Stimulated activated CD4-positive, alpha-beta T cell treated with anti-CD3 and anti-CD28 coated beads, Interleukin-1b, Interleukin-23, amount 100 ng/mL, for 48 hours (primary cell): ENCODE data around the gene GALNT5.
A peak's percentile ranks its signal among the peaks of the same experiment; 100 is the strongest.

ENCODE experiments used
- DNase-seq: peaks from one replicate; pipeline ENCODE4 v3.0.0-alpha.2; 2020

Gene GALNT5

DNA sequence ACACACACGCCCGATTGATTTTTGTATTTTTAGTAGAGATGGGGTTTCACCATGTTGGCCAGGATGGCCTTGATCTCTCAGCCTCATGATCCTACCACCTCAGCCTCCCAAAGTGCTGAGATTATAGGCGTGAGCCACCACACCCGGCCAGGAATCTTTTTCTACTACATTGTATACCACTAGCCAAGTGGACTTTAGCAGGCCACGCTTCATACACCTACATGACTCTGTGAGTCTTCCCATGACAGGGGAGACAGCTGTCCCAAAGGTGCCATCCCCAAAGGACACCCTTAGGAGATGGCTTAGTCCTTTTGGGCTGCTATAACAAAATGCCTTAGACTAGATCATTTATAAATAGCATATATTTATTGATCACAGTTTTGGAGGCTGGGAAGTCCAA is 35.3 kb downstream of the GALNT5 start:
- no peak for DNase-seq

DNA sequence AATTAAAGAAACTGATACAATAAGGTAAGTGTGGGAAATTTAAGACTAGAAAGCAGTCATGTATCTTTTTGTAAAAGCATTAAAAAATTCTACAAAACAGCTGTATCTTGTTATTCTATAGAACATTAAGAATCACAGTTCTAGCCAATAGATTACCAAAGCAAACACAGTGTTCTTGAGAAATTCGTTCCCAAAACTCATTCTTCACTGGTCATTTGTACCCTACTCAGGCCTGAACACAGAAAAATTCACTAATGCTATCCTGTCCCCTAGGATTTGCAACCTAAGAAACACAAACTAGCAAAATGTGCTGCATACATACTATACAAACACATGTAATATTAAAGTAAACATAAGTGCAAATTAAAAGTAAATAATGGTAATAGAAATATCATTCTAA is 39.0 kb downstream of the GALNT5 start:
- DNase-seq: no peak

DNA sequence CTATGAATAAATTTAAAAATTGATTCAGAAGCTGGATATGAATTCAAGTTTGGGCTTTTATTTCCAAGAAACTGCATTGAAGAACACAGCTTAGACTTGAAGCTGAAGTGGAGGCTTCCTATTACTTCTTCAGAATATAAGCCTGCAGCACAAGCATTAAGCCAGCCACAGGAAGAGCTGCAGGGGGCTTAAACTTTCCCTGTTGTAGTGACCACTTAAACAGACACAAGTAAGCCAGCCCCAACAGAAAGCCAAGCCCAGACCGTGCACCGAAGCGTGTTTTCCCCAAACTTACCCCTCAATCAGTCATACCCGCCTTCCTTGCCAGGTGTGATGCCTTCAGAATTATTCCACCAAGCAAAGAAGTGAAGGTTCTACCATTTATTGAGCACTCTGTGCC is 39.5 kb downstream of the GALNT5 start:
- no peak for DNase-seq

DNA sequence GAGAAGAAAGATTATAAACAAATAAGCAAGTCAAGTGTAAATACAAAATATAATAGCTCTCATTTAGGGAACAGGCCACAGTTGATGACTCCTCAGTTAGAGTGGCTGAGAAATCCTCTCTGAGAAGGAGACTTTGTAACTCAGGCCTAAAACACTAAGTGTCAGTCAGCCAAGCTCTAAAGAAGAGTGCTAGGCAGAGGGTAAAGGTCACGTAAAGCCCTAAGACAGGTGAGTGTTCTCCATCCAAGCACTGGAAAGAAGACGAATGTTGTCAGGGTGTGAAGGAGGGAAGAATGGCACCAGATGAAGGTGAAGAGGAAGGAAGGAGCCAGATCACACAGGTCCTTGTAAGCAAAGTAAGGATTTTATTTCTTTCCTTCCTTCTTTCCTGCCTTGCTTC is 43.8 kb downstream of the GALNT5 start:
- DNase-seq: no peak

DNA sequence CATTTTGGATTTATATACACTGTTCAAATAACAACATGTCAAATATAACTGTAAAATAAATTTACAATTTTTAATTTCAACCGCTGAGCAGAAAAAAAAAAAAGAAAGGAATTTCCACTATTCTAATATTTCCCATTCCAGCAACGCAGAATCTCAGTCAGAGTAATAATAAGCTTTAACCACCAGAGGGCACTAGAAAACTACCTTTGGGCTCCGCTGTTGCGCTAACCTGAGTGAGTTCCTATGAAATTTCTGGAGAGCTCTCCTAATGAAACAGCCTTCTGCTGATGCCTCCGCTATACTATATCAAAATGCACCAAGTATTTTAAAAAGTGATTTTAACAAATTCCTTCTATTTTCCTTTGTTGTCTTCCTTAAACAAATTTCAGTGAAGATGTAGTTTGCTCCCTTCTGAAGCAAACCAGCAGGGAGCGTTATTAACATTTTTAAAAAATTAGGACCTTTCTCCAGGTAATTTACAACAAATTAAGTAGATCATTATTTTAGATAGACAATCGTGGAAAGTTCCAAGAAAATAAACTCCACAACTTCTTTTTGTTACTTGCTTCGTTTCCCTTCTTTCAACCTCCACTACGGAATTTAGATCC is 45.1 kb downstream of the GALNT5 start:
- peak; percentile 22 for DNase-seq

DNA sequence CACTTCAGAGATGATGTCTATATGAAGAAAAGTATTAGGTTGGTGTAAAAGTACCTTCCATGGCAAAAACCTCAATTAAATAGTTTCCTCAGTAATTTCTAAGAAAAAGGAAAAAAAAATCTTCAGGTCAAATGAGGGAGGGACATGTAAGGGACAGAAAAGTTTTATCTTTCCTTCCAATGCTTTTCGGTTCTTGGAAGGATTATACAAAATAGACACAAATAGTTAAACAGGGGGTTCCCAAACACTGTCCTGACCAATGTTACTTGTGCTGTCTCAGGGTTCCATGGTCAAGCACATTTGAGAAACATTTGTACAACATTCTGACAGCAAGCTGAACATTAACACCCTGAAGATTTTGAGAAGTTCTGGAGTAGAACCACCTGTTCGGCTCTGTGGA is 46.1 kb downstream of the GALNT5 start:
- DNase-seq: no peak

DNA sequence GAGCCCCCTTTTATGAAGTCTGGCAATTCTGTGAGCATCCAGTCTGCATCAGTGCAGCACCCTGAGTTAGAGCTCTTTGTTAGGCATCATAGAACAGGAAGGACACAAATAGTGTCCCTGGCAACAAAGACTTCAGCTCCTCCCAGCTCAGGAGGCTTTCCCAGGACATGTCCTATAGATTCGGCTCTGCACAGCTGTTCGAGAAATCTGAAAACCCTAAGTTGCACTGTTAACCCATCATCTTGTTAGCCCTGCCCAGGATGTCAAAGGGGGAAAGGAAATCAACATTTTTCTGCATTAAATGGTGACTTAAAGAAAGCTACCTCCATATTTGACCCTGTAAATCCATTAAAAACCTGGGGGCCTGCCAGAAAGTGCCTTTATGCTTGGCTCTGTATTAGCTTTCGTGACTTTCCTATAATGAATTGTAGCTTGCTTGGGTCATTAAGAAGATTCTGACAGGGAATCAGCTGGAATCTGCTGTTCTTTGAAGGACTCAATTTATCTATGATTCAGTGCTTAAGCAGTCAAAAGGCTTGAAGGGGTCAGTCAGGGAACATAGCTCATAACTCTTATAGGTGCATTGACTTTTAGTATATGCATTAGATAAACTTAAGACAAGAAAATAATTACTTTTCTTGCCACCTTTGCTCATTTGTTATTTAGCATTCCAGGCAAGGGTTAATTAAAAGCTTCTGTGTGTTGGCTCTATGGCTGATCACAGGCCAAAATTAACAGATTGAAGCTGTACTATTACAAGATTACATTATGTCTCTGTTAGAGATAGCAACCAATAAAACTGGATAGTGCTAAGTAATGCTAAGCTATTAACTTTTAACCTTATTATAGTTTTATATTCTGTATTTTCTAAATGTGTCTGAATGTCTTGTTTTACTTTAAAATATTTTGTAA is 47.6 kb downstream of the GALNT5 start:
- DNase-seq: no peak

DNA sequence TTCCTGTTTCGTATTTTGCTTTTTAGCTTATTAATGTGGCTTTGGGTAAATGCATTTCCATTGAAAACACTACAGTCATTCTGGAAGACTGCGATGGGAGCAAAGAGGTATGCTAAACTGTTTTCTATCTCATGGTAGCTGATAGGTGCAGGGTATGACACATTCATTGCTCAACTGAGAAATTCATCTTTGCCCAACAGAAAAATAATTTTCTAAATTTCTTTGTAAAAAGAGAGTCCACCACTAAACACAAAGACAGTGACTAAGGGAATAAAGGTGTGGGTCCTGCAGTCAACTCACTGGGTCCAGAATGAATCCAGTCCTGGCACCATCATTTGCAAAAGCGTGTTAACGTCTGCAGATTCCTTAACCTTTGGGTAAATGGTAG is 48.2 kb downstream of the GALNT5 start:
- DNase-seq: no peak

DNA sequence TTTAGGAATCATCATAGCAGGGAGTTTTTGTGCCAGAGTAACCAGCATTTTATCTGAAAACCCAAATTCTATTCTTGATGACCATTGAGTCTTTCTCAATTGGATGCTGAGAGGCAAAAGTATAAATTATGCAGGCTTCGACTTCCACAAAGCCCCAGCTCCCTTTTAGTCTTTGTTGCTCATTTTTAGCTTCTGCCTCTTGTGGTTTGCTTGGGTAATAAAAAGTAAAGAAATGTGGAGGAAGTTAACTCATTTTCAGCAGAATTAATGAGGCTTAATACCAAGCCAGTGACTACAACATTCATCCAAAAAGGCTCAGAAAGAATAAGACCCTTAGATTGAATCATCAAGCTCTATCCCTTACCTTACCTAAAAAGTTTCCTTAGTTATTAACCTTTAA is 49.5 kb downstream of the GALNT5 start:
- DNase-seq: no peak

DNA sequence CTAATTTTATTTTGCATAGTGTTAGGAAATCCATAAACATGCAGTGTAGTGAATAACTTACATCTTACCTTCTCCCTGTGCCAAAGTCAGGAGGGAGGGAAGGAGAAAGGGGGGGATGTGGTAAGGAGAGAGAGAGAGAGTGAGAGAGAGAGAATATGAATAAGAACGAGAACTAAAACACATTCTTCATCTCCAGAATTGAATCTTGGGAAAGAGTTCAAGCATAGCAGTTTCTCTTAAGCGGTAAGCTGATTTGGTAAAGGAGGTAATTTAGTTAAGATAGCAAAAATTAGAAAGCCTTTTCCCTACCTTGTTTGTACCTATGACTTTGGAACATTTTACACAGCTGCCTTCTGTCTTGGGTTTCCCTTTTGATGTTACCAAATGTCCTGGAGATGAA is 52.4 kb downstream of the GALNT5 start:
- DNase-seq: no peak

DNA sequence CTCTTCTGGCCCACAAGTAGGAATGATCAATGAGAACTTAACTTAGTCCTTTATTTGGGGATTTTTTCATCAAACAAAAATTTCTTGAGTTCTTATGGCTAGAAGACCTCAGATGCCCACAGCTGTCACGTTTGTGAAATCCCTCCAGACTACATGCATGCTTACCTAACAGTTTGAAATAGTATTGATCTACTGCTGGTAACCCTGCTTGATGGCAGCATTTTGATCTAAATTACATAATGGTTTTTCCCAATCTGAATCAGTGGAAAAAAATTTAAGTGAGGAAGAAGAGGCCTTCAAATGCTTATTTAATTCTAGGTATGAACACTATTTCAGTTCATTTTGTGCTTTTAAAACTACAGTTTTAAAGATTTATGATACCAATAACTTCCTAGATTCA is 54.2 kb downstream of the GALNT5 start:
- no peak for DNase-seq

DNA sequence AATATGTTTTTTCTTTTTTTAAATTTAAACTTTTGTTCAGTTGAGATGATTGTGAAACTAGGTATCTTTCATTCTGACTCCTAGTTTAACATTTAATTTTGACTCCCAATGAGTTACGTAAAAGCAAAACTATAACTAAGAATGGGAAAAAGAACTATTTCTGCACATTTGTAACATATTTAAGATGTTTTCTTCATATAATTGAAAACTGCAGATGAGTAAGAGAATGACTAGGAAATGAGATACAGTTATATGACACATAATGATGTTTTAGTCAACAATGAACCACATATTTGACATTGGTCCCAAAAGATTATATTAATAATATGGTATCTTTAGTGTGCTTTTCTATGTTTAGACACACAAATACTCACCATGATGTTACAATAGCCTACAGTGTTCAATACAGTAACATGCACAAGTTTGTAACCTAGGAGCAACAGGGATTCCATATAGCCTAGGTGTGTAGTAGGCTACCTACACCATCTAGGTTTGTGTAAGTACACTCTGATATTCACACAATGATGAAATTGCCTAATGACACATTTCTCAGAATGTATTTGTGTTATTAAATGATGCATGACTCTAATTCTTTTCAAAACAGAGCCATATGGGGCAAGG is 55.5 kb downstream of the GALNT5 start:
- DNase-seq: no peak

DNA sequence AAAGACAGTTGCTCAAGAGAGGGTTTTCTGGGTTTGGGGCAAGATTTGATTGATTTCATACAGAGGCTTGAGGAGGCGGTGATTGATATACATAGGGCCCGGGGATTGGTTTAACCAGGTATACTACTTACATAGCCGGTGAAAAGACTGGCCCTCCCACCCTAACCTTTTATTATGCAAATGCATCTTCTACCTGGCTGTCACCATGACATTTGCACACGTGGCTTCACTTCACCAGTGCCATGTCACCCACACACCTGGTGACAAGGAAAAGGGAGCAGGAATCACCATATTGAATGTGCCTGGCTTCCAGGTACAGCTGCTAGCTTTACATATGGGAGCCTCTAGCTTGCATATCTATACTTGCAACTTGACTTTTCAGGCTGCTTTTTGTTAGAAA is 58.4 kb downstream of the GALNT5 start:
- DNase-seq: no peak

DNA sequence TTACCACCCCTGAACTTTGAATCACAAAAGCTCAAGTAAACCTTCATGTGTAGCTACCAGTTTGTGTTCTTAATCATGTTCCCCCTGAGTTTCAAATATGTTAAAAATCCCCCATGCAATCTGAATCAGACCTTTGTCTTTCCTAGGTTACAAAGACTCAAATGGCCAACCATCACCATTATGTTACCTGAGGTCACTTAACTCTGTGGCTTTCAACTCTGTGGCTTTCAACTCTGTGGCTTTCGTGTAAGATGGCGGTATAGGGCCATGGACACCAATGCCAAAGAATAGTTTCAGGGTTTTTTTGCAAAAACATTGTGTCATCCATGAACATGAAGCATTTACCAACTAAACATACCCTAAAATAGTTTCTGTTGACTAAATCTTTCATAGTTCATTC is 61.4 kb downstream of the GALNT5 start:
- no peak for DNase-seq

DNA sequence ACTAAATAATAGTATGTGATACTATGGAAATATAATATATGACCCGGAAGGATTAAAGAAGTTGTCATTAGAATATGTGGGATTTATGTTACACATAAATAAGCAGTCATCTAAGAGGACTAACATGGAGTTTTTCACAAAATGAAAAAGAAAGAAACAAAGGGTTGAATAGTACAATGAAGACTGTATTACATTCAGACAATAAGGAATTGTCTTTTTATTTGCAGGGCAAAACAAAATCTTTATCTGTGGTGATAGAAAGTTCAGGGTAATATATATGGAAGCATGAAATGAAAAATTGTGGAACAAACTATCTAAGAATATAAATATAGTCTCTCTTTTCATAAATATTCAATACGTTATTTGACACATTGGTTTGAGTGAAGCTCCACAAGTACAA is 62.3 kb downstream of the GALNT5 start:
- no peak for DNase-seq

DNA sequence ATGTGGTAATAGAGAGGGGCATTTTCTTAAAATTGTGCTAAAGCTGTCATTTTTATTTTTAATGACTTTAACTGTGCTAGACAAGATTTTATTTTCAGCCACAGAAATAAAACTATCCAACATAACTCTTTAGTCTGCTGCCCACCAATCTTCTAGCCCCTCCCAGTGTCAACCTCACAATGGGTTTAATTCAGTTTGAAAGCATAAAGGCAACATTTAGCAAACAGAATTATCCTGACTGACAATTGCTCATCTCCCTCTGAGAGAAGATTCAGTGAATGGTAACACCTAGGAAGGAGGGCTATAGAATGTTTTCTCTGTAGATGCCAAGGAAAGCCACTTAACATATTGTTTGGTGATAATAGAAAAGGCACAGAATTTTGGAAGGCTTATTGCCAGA is 62.9 kb downstream of the GALNT5 start:
- no peak for DNase-seq

DNA sequence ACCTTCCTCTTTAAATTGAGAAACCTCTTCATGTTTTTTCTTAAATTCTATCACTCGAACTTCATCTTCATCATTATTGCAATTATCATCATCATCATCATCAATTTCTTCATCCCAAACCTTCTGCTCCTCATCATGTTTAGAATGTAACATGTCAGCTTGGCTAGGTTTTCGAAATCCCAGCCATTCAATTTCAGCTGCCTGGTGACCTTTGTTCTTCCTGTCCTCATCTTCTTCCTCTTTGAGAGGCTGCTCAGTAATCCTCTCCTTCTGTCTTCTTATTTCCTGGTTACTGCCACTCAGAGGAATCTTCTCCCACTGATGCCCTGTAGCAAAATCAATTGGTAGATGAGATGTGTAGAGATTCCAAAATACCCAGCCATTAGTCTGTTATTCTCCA is 64.0 kb downstream of the GALNT5 start:
- DNase-seq: no peak

DNA sequence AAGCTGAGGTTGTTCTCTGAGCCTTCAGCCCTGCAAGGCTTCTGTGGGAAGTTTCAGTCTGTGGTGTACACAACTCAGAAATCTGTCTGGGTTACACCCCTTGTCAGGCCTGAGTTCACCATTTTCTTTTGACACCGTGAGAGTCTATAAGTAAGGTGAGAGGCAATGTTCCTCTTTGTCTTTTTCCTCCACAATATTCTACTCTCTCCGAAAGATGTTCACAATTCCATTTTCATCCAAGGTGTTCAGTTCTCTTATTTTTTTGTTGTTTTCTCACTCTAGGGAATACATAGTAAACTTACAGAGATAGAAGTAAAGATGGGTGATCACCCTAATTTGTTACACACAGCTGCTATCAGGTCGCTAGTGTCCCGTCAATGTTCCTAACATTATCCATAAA is 64.9 kb downstream of the GALNT5 start:
- DNase-seq: no peak

DNA sequence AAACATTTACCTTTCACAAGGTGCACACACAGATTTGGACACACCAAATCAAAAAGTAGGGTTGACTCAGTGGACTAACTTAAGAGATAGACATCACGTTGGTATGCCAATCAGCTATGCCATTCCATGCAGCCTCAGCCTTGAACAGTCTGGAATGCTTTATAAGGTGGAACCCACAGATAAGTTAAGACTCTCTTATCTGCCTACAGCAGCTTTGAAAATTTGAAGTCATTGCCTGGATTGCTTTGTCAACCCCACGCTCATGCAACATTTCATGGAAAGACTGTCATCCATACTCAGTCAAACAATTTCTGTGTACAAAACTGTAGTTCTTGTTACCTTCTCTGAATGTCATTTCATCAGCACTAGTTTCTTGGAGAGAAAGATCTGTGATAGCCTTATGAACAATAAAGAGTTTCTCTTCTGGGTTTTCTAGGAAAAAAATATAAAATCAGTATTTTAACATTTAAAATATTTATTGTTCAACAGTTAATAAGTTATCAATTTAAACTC is 66.9 kb downstream of the GALNT5 start:
- no peak for DNase-seq

DNA sequence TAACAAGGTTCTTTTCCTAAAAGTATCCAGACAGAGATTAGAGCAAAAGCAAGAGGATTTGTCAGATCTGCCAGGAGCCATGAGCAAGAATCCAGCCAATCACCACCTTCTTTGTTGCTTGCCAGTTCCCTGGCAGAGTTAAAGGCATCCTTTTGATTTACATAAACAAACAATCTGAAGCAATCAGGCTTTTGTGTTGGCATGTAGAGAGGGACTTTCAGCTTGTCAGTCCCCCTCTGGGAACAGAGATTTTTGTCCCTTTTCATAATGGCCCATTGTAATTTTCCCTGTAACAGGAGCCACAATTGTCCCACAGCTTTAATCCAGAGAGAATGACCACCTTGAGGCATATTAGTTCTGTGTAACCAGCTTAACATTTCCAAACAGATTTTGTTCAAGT is 68.3 kb downstream of the GALNT5 start, which contains the start of gene ERMN:
TSS of gene ERMN (minus strand) at position 39 of the 400 bp plus-strand sequence. CDS start 182 bp downstream, outside the sequence.
- no peak for DNase-seq

DNA sequence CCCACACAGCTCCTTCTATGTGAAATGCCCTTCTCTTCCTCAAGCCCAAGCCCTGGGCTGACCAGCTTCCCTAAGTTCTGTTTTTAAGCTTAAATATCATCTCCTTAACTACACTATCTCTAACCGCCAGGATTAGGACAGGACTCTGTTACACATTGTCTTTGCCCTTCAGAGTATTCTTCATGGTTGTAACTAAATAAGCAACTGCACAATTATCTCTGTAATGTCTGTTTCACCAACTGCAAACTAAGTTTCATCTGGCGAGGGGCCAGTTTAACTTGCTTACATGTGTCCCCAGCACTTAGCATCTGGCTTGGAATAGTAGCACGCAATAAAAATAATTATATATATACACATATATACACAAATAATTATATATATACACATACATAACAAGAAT is 69.2 kb downstream of the GALNT5 start:
- DNase-seq: no peak

DNA sequence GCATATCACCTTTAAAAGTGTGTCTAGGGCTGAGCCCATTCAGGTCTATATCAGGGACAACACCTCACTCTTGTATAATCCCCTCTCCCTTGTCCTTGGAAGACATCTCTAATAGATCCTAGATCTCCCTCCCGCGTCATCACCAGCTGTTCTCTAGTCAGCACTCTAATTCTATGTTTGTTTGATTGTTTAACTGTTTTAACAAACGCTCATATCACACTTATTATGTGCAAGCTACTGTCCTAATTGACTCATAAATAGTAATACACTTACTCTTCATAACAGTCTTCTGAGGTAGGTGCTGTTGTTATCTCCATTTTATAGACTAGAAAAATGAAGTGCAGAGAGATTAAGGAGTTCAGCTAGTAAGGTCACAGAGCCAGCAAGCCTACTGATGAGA is 69.7 kb downstream of the GALNT5 start:
- no peak for DNase-seq

DNA sequence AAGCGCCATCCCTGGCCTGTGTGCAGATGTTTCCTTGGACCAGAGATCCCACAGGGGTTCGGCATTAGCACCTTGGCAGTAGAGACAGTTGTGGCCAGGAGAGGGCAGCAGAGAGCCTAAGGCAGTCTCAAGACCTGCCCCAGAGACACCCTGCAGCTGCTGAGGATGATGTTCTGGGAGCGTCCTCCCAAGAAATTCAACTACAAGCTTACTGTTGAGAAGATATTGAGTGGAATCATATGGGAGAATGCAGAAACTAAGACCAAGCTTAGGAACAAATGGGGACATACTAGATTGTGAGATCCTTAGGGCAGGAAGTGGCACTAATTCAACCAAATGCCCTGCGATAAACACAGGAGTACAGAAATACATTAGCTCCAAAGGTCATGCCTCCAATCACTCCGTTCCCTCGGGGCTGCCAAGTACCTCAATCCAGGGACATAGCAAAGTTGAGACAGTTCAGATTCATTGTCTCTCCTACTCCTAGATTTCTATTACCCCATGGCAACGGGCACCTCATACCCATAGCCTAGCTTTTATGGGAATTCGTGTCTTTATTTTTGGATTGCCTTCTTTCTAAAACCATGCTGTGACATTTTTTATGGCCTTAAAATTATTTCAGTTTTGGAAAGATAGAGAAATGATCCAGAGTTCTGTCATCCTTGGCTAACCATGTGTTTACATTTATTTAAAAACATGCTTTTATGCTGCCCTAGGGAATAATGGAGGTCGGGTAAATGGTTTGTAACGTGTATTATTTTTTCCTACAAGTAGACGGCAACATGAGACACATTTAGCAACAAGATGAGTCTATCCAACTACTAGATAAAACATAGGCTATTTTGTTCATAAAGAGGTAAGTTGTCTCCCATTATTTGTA is 70.4 kb downstream of the GALNT5 start:
- peak; percentile 88 for DNase-seq
